ENCODE results near the gene TAS2R1. TPM values are rescaled to one million over a fixed set of nuclear protein-coding genes. Genes with fewer than 3 reads are reported as not detected.

The TAS2R1 gene
- polyA plus RNA-seq, 1 donor (not counting 4 experiments of a cell fraction or from before 2014, with no cell fraction given), result not detected

- DNase-seq (ENCODE audit: low read depth, low spot score) (no peak), FAIRE-seq (no peak)
- no peak overlapping the region for H3K27ac ChIP-seq (ENCODE audit: control insufficient read depth, insufficient read depth, low read length)
- no peaks in the 10 kb centered on the region for H3K4me1 ChIP-seq (ENCODE audit: control insufficient read depth, extremely low read depth, insufficient read depth, low read length)
- dilution Hi-C loops (cut with MboI; ENCODE audit: extremely low pct_ligation_motif_present, low sequenced_read_pairs), result no loop called here
- H3K4me3 ChIP-seq (ENCODE audit: control insufficient read depth in 2 of 3, extremely low read depth in 1 of 3, insufficient read depth in 2 of 3, low read depth in 1 of 3, low read length in 3 of 3), result no peak overlapping the region
- no peak overlapping the region for H2AFZ ChIP-seq (ENCODE audit: control insufficient read depth, low read length)
- H3K9ac ChIP-seq (ENCODE audit: control insufficient read depth, extremely low read depth, insufficient read depth, low read length), result no peak overlapping the region
- no peak for TF ChIP-seq CTCF (optimal IDR thresholded peaks at IDR 0.05 in 1 of 3, IDR thresholded peaks at IDR 0.05 in 1 of 3, conservative IDR thresholded peaks at IDR 0.05 in 1 of 3; ENCODE audit: extremely low read depth in 1 of 3, insufficient read depth in 2 of 3, low read length in 3 of 3)
- no peaks in the 10 kb centered on the region for H3K9me3 ChIP-seq (ENCODE audit: control insufficient read depth, low read depth, low read length)
- H3K36me3 ChIP-seq (ENCODE audit: control insufficient read depth in 2 of 2, extremely low read depth in 1 of 2, insufficient read depth in 2 of 2, low read length in 2 of 2), result no peaks in the 10 kb centered on the region
- no peaks in the 10 kb centered on the region for H4K20me1 ChIP-seq (ENCODE audit: control insufficient read depth, extremely low read depth, insufficient read depth, low read length)
- H3K27me3 ChIP-seq (ENCODE audit: control insufficient read depth, extremely low read depth, insufficient read depth, low read length), result no peaks in the 10 kb centered on the region
- H3K79me2 ChIP-seq (ENCODE audit: control insufficient read depth, insufficient read depth, low read length), result no peaks in the 10 kb centered on the region
- H3K9me1 ChIP-seq (ENCODE audit: control insufficient read depth, extremely low read depth, insufficient read depth, low read length), result no peaks in the 10 kb centered on the region
- no peak overlapping the region for H3K4me2 ChIP-seq (ENCODE audit: control insufficient read depth, extremely low read depth, insufficient read depth, low read depth, low read length)
Measured at GRCh38 chr5:9623661-9624060, 6.5 kb downstream of the TAS2R1 start.

GRCh38 chr5:9622971-9623421, 7.2 kb downstream of the TAS2R1 start:
- no peak for DNase-seq (ENCODE audit: low read depth, low spot score)
- no peak overlapping the region for H2AFZ ChIP-seq (ENCODE audit: control insufficient read depth, low read length)

More at GRCh38 chr5:9622971-9623421, 7.2 kb downstream of the TAS2R1 start:
- no peak for FAIRE-seq
- Histone ChIP-seq H3K79me2 (ENCODE audit: control insufficient read depth, insufficient read depth, low read length) (no peaks in the 10 kb centered on the region), H4K20me1 (ENCODE audit: control insufficient read depth, extremely low read depth, insufficient read depth, low read length) (no peaks in the 10 kb centered on the region), H3K36me3 (ENCODE audit: control insufficient read depth in 2 of 2, extremely low read depth in 1 of 2, insufficient read depth in 2 of 2, low read length in 2 of 2) (no peaks in the 10 kb centered on the region), H3K27me3 (ENCODE audit: control insufficient read depth, extremely low read depth, insufficient read depth, low read length) (no peaks in the 10 kb centered on the region), H3K27ac (ENCODE audit: control insufficient read depth, insufficient read depth, low read length) (no peak overlapping the region), H3K4me2 (ENCODE audit: control insufficient read depth, extremely low read depth, insufficient read depth, low read depth, low read length) (no peak overlapping the region), H3K4me3 (ENCODE audit: control insufficient read depth in 2 of 3, extremely low read depth in 1 of 3, insufficient read depth in 2 of 3, low read depth in 1 of 3, low read length in 3 of 3) (no peak overlapping the region), H3K9me3 (ENCODE audit: control insufficient read depth, low read depth, low read length) (no peaks in the 10 kb centered on the region), H3K9ac (ENCODE audit: control insufficient read depth, extremely low read depth, insufficient read depth, low read length) (no peak overlapping the region), H3K9me1 (ENCODE audit: control insufficient read depth, extremely low read depth, insufficient read depth, low read length) (no peaks in the 10 kb centered on the region), H3K4me1 (ENCODE audit: control insufficient read depth, extremely low read depth, insufficient read depth, low read length) (no peaks in the 10 kb centered on the region)
- no peak for TF ChIP-seq CTCF (optimal IDR thresholded peaks at IDR 0.05 in 1 of 3, IDR thresholded peaks at IDR 0.05 in 1 of 3, conservative IDR thresholded peaks at IDR 0.05 in 1 of 3; ENCODE audit: extremely low read depth in 1 of 3, insufficient read depth in 2 of 3, low read length in 3 of 3)
- TF ChIP-seq EZH2 (IDR thresholded peaks at IDR 0.05; ENCODE audit: low read length), result no peak
- dilution Hi-C loops (cut with MboI; ENCODE audit: extremely low pct_ligation_motif_present, low sequenced_read_pairs), result no loop called here
